HEK293T (cell line): ENCODE data around the gene PCDHGC4.

ENCODE experiments used
- ARNT ChIP-seq: fragments of 450-650 bp; IDR thresholded peaks from 2 replicates; pipeline ENCODE4 v1.6.1; 2017; ENCODE audit warnings: mild to moderate bottlenecking
- BHLHE40 ChIP-seq: fragments of 450-650 bp; IDR thresholded peaks from 2 replicates; pipeline ENCODE4 v1.6.1; 2016; ENCODE audit warnings: mild to moderate bottlenecking, moderate library complexity, borderline replicate concordance
- CTBP1 ChIP-seq: fragments of 450-650 bp; IDR thresholded peaks from 2 replicates; pipeline ENCODE4 v1.6.1; 2016; ENCODE audit warnings: borderline replicate concordance
- ELF4 ChIP-seq: fragments of 450-650 bp; IDR thresholded peaks from 2 replicates; pipeline ENCODE4 v1.6.1; 2017; ENCODE audit warnings: antibody characterized with exemption
- FOXA1 ChIP-seq: fragments of 450-650 bp; IDR thresholded peaks from 2 replicates; pipeline ENCODE4 v1.6.1; 2016; ENCODE audit warnings: mild to moderate bottlenecking
- FOXK2 ChIP-seq: fragments of 450-650 bp; IDR thresholded peaks from 2 replicates; pipeline ENCODE4 v1.6.1; 2016; ENCODE audit warnings: mild to moderate bottlenecking
- FOXM1 ChIP-seq: fragments of 450-650 bp; IDR thresholded peaks from 2 replicates; pipeline ENCODE4 v1.6.1; 2017; ENCODE audit warnings: mild to moderate bottlenecking, borderline replicate concordance
- HDGF ChIP-seq: fragments of 450-650 bp; IDR thresholded peaks from 2 replicates; pipeline ENCODE4 v1.6.1; 2017; ENCODE audit warnings: antibody characterized with exemption, borderline replicate concordance
- LEF1 ChIP-seq: fragments of 450-650 bp; IDR thresholded peaks from 2 replicates; pipeline ENCODE4 v1.6.1; 2017; ENCODE audit warnings: mild to moderate bottlenecking, borderline replicate concordance
- NFRKB ChIP-seq: fragments of 450-650 bp; IDR thresholded peaks from 2 replicates; pipeline ENCODE4 v1.6.1; 2016; ENCODE audit warnings: mild to moderate bottlenecking, moderate library complexity
- SP1 ChIP-seq: fragments of 450-650 bp; IDR thresholded peaks from 2 replicates; pipeline ENCODE4 v1.6.1; 2017
- SUZ12 ChIP-seq: fragments of 450-650 bp; IDR thresholded peaks from 2 replicates; pipeline ENCODE4 v1.6.1; 2016; ENCODE audit warnings: mild to moderate bottlenecking
- TARDBP ChIP-seq: fragments of 450-650 bp; IDR thresholded peaks from 2 replicates; pipeline ENCODE4 v1.6.1; 2016
- ZNF384 ChIP-seq: fragments of 450-650 bp; IDR thresholded peaks from 2 replicates; pipeline ENCODE4 v1.6.1; 2016

DNA sequence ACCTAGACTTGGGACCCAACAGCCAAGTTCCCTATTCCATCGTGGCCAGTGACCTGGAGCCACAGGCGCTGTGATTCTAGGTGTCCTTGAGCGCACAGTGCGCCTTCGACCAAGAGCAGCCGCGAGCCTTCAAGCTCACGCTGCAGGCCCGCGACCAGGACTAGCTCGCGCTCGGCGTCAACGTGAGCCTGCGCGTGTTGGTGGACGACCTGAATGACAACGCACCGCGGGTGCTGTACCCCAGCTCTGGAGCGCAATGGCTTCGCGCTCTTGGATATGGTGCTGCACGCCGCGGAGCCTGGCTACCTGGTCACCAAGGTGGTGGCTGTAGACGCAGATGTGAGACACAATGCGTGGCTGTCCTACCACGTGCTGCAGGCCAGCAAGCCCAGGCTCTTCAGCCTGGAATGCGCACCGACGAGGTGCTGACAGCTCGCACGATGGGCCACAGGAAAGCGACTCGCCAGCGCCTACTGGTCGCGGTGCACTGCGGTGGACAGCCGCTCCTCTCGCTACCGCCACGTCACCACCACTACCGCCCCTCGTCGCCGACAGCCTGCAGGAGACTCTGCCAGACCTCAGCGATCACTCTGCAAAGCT is 43.2 kb upstream of the PCDHGC4 start:
- TF ChIP-seq SP1 = no peak
- TF ChIP-seq ZNF384 = no peak
- no peak for TF ChIP-seq NFRKB
- TF ChIP-seq HDGF = no peak
- no peak for TF ChIP-seq SUZ12
- no peak for TF ChIP-seq BHLHE40
- TF ChIP-seq CTBP1 = no peak
- TF ChIP-seq ARNT = no peak
- no peak for TF ChIP-seq LEF1
- TF ChIP-seq ELF4 = no peak
- TF ChIP-seq FOXK2 = no peak
- TF ChIP-seq TARDBP = no peak
- TF ChIP-seq FOXA1 = no peak
- no peak for TF ChIP-seq FOXM1
